ENCODE results near the gene TBL1XR1.

Gene TBL1XR1

DNA sequence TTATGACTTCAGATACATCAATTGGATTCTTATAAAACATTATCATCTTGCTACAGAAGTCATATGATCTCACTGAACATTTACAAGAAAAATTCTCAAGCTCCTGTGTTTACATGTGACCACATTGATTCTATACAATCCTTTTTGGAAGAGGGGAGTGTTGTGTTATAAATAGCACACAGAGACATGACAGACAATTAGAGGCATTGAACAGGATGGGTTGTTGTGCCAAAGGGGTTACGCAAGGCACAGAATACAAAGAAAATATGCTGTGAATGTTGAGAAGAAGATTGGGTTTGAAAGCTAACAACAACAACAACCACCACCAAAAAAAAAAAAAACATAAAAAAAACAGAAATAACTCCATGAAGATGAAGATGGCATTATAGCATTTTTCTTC is 32.5 kb upstream of the TBL1XR1 start:
- TF ChIP-seq FOXP2 (optimal IDR thresholded peaks at IDR 0.05; ENCODE audit: borderline replicate concordance, extremely low read depth, extremely low read length, insufficient read depth) (no peak), POLR2AphosphoS5 (IDR thresholded peaks at IDR 0.05; ENCODE audit: low read depth, low read length) (no peak), TAF1 (IDR thresholded peaks at IDR 0.05; ENCODE audit: borderline replicate concordance, insufficient read depth, low read length) (no peak), SIN3A (IDR thresholded peaks at IDR 0.05; ENCODE audit: borderline replicate concordance, insufficient read depth, low read length) (no peak)
- TF ChIP-seq, protein P1, sequence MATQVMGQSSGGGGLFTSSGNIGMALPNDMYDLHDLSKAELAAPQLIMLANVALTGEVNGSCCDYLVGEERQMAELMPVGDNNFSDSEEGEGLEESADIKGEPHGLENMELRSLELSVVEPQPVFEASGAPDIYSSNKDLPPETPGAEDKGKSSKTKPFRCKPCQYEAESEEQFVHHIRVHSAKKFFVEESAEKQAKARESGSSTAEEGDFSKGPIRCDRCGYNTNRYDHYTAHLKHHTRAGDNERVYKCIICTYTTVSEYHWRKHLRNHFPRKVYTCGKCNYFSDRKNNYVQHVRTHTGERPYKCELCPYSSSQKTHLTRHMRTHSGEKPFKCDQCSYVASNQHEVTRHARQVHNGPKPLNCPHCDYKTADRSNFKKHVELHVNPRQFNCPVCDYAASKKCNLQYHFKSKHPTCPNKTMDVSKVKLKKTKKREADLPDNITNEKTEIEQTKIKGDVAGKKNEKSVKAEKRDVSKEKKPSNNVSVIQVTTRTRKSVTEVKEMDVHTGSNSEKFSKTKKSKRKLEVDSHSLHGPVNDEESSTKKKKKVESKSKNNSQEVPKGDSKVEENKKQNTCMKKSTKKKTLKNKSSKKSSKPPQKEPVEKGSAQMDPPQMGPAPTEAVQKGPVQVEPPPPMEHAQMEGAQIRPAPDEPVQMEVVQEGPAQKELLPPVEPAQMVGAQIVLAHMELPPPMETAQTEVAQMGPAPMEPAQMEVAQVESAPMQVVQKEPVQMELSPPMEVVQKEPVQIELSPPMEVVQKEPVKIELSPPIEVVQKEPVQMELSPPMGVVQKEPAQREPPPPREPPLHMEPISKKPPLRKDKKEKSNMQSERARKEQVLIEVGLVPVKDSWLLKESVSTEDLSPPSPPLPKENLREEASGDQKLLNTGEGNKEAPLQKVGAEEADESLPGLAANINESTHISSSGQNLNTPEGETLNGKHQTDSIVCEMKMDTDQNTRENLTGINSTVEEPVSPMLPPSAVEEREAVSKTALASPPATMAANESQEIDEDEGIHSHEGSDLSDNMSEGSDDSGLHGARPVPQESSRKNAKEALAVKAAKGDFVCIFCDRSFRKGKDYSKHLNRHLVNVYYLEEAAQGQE (IDR thresholded peaks at IDR 0.05; ENCODE audit: insufficient read depth in 1 of 2, low read depth in 2 of 2, low read length in 2 of 2), result no peak

DNA sequence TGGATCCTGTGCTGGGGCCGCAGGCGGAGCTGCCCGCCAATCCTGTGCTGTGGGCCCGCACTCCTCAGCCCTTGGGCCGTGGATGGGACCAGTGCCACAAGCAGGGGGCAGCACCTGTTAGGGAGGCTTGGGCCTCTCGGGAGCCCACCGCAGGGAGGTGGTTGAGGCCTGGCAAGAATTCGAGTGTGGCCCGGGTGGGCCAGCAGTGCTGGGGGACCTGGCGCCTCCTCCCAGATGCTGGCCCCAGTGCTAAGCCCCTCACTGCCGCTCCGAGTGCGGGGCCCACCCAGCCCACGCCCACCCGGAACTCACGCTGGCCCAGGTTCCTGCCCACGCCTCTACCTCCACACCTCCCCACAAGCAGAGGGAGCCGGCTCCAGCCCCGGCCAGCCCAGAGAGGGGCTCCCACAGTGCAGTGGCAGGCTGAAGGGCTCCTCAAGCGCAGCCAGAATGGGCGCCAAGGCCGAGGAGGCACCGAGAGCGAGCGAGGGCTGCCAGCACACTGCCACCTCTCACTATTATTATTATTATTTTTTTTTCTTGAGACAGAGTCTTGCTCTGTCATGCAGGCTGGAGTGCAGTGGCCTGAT is 31.4 kb upstream of the TBL1XR1 start:
- TF ChIP-seq, protein P1 (IDR thresholded peaks at IDR 0.05; ENCODE audit: insufficient read depth in 1 of 2, low read depth in 2 of 2, low read length in 2 of 2), result no peak
- TF ChIP-seq FOXP2 (optimal IDR thresholded peaks at IDR 0.05; ENCODE audit: borderline replicate concordance, extremely low read depth, extremely low read length, insufficient read depth) (no peak), POLR2AphosphoS5 (IDR thresholded peaks at IDR 0.05; ENCODE audit: low read depth, low read length) (no peak), TAF1 (IDR thresholded peaks at IDR 0.05; ENCODE audit: borderline replicate concordance, insufficient read depth, low read length) (no peak), SIN3A (IDR thresholded peaks at IDR 0.05; ENCODE audit: borderline replicate concordance, insufficient read depth, low read length) (no peak)

DNA sequence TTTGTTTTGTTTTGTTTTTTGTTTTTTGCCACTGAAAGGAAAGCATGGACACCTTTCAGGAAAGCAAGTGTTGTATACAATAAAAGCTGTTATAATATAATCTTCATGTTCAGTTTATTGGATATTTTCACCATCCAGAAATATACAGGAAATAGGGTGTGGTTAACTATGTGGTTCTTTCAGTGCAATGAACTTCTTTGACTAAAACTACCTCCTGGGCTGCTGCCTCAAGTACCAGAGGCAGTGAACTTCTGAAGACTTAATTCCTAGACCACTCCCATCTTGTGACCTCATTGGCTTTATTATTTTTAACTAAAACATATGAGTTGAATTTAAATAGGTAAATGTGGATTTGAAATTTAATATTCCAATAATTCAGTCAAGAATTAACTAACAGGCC is 27.1 kb upstream of the TBL1XR1 start:
- TF ChIP-seq POLR2AphosphoS5 (IDR thresholded peaks at IDR 0.05; ENCODE audit: low read depth, low read length) (no peak), TAF1 (IDR thresholded peaks at IDR 0.05; ENCODE audit: borderline replicate concordance, insufficient read depth, low read length) (no peak), SIN3A (IDR thresholded peaks at IDR 0.05; ENCODE audit: borderline replicate concordance, insufficient read depth, low read length) (no peak), FOXP2 (optimal IDR thresholded peaks at IDR 0.05; ENCODE audit: borderline replicate concordance, extremely low read depth, extremely low read length, insufficient read depth) (no peak)
- TF ChIP-seq, protein P1 (IDR thresholded peaks at IDR 0.05; ENCODE audit: insufficient read depth in 1 of 2, low read depth in 2 of 2, low read length in 2 of 2), result no peak

DNA sequence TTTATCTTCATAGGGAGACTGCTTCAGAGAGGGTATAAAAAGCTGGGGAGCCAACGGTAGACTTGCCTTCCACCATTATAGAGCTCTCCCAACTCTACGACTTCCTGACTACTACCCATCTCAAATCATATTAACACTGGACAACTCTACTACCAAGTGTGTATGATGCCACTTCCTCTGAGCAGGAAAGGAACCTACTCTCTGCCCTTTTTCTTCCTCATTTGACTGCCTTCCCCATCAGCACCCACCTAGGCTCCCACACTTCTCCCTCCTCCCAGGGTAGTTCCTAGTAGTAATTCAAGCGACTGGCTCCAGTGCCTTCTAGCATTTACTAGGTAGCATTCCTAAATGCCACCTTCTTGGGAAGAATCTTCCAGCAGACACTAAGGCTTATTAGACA is 24.5 kb upstream of the TBL1XR1 start:
- TF ChIP-seq SIN3A (IDR thresholded peaks at IDR 0.05; ENCODE audit: borderline replicate concordance, insufficient read depth, low read length) (no peak), TAF1 (IDR thresholded peaks at IDR 0.05; ENCODE audit: borderline replicate concordance, insufficient read depth, low read length) (no peak), FOXP2 (optimal IDR thresholded peaks at IDR 0.05; ENCODE audit: borderline replicate concordance, extremely low read depth, extremely low read length, insufficient read depth) (no peak), POLR2AphosphoS5 (IDR thresholded peaks at IDR 0.05; ENCODE audit: low read depth, low read length) (no peak)
- TF ChIP-seq, protein P1 (IDR thresholded peaks at IDR 0.05; ENCODE audit: insufficient read depth in 1 of 2, low read depth in 2 of 2, low read length in 2 of 2), result no peak

Data from PFSK-1 (cell line).